K562 (cell line): Measurements from ENCODE around the gene PFN3. TPM values are rescaled to one million over a fixed set of nuclear protein-coding genes. Genes with fewer than 3 reads are reported as not detected.

Experiments used
- BMI1 ChIP-seq: fragments of 150-350 bp; IDR thresholded peaks from 2 replicates; pipeline ENCODE4 v1.6.1; 2014; ENCODE audit warnings: low read length
- CHD2 ChIP-seq: IDR thresholded peaks from 2 replicates; pipeline ENCODE4 v1.6.1; 2011; ENCODE audit warnings: low read depth, low read length
- ETV1 ChIP-seq: fragments of 450-650 bp; conservative IDR thresholded peaks from 2 replicates; pipeline ENCODE4 v1.6.1; 2016; ENCODE audit warnings: missing genetic modification characterization, control low read depth, low read depth, missing compliant biosample characterization
- FOXK2 ChIP-seq, 2 experiments: fragments of 450-650 bp; IDR thresholded peaks in 1 of 2; conservative IDR thresholded peaks in 1 of 2; 2 replicates each; pipeline ENCODE4 v1.6.1; 2016; ENCODE audit warnings: low read depth in 2 of 2, mild to moderate bottlenecking in 1 of 2
- HMGN3 ChIP-seq: IDR thresholded peaks from 2 replicates; pipeline ENCODE4 v1.6.1; 2011; ENCODE audit warnings: borderline replicate concordance, low read depth, mild to moderate bottlenecking, mixed read lengths, low read length; ENCODE audit not compliant: insufficient read length; ENCODE audit errors: extremely low read depth
- LEF1 ChIP-seq: fragments of 450-650 bp; IDR thresholded peaks from 2 replicates; pipeline ENCODE4 v1.6.1; 2016; ENCODE audit warnings: mild to moderate bottlenecking
- NUFIP1 ChIP-seq: fragments of 450-650 bp; IDR thresholded peaks from 2 replicates; pipeline ENCODE4 v1.6.1; 2018; ENCODE audit not compliant: partially characterized antibody
- PCBP1 ChIP-seq: fragments of 200-400 bp; formaldehyde crosslinking; IDR thresholded peaks from 2 replicates; pipeline ENCODE4 v1.6.1; 2018; ENCODE audit warnings: mild to moderate bottlenecking, low read depth, low read length; ENCODE audit not compliant: poor library complexity, severe bottlenecking
- PTTG1 ChIP-seq: fragments of 450-650 bp; IDR thresholded peaks from 2 replicates; pipeline ENCODE4 v1.6.1; 2016; ENCODE audit warnings: low read depth, mild to moderate bottlenecking, missing genetic modification characterization, missing compliant biosample characterization
- TSC22D4 ChIP-seq: fragments of 450-650 bp; IDR thresholded peaks from 2 replicates; pipeline ENCODE4 v1.6.1; 2016; ENCODE audit warnings: missing genetic modification characterization, missing biosample characterization, control low read depth
- polyA plus RNA-seq, 8 experiments: library from polyadenylated mRNA; depleted of rRNA in 4 of 8; stranded (reverse) in 5 of 8; unstranded in 3 of 8; fragments of >200 nt; fragmentation: Nextera tagmentation in 2 of 8; fragmentation: Illumina TruSeq in 1 of 8; extraction: Ambion mirVana in 2 of 8; extraction: Trizol in 1 of 8; gene quantifications; 2 replicates each; pipeline versions ENCODE4 v1.2.1 to v1.2.3, GENCODE V29; 2011 to 2014; ENCODE audit warnings: inconsistent platforms in 1 of 8, missing spikeins in 1 of 8
- total RNA-seq, 7 experiments: library from RNA; depleted of rRNA in 6 of 7; stranded (reverse); fragments of >200 nt in 6 of 7; fragmentation: Illumina TruSeq in 2 of 7; extraction: Trizol in 2 of 7; gene quantifications; 2 replicates each; pipeline versions ENCODE4 v1.2.1 to v1.2.3, GENCODE V29; 2011 to 2021; ENCODE audit warnings: low replicate concordance in 1 of 7
- TF ChIP-seq, protein P1 (sequence below): conservative IDR thresholded peaks from 2 replicates; pipeline ENCODE4 v1.6.1; 2011; ENCODE audit warnings: low read depth, mild to moderate bottlenecking, low read length; ENCODE audit not compliant: control insufficient read depth
- TF ChIP-seq, protein P2 (sequence below): IDR thresholded peaks from 2 replicates; pipeline ENCODE4 v1.6.1; 2011; ENCODE audit warnings: borderline replicate concordance, low read depth, mild to moderate bottlenecking, moderate library complexity, low read length; ENCODE audit not compliant: insufficient read depth, poor library complexity, severe bottlenecking
- TF ChIP-seq, protein P3 (sequence below): fragments of 250-450 bp; sonication (Bioruptor Pico); IDR thresholded peaks from 2 replicates; pipeline ENCODE4 v1.5.0; 2021; ENCODE audit warnings: mild to moderate bottlenecking, moderate library complexity
- TF ChIP-seq, protein P4 (sequence below): sonication (generic); formaldehyde crosslinking; IDR thresholded peaks from 2 replicates; pipeline ENCODE4 v1.8.0; 2022; ENCODE audit warnings: missing genetic modification reagents, mild to moderate bottlenecking, moderate library complexity, borderline replicate concordance
- TF ChIP-seq, protein P5 (sequence below): sonication (generic); formaldehyde crosslinking; IDR thresholded peaks from 2 replicates; pipeline ENCODE4 v1.8.0; 2022; ENCODE audit warnings: mild to moderate bottlenecking, missing genetic modification reagents, borderline replicate concordance

The PFN3 gene
- total and polyA plus RNA-seq, 9 of the 15 experiments (the other 6 are each of a cell fraction or from before 2014, with no cell fraction given) = not detected

DNA sequence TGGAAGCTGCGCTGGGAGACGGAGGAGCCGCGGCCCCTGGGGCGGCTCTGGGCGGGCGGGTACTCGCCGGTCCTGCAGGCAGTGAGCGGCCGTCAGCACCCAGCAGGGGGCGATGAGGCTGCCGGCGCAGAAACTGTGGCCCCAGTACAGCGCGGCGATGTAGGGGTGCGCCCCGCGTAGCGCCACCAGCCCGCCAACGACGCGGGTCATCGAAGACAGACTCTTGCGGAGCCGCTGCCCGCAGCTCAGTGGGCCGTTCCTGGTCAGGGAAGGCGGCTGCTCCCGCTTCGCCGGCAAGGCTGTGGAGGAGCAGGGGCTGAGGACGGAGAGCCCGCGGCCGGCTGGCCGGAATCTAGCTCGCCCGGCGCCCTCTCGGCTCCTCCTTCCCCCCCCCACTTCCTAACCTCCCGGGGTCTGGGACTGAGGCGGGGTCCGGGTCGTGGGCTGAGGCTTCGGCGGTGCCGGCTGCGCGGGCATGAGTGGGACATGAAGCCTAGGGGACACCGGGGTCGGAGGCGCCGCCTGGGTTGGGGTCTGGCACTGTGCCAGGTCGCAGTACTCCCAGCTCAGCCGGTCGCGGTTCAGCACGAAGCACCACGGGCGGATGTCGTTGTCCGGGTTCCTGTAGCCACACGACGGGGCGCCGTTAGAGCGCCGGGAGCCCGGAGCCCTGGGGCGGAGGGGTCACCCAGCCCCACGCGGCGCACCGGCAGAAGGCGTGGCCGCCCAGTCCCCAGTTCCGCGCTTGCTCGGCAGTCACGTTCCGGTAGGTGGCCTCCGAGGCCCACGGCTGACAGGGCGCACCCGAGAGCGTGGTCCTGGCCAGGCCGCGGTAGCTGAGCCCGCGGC, 3.6 kb upstream of the PFN3 start (continued):
- TF ChIP-seq, protein P1, sequence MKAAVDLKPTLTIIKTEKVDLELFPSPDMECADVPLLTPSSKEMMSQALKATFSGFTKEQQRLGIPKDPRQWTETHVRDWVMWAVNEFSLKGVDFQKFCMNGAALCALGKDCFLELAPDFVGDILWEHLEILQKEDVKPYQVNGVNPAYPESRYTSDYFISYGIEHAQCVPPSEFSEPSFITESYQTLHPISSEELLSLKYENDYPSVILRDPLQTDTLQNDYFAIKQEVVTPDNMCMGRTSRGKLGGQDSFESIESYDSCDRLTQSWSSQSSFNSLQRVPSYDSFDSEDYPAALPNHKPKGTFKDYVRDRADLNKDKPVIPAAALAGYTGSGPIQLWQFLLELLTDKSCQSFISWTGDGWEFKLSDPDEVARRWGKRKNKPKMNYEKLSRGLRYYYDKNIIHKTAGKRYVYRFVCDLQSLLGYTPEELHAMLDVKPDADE = peak; percentile 85
- TF ChIP-seq TSC22D4 (tag) (no peak), FOXK2 (conservative IDR thresholded peaks at IDR 0.05 in 1 of 2, IDR thresholded peaks at IDR 0.05 in 1 of 2; ENCODE audit: low read depth in 2 of 2) (no peak), PTTG1 (no peak), HMGN3 (peak; percentile 66), ETV1 (tag) (peak; percentile 51), CHD2 (peak; percentile 37; the same call in 1 of the 2 replicates), PCBP1 (peak; percentile 84), NUFIP1 (peak; percentile 36), BMI1 (0 out of 2 replicates have a peak, but pooled peaks have one; percentile 26), LEF1 (no peak)
- TF ChIP-seq, protein P2, sequence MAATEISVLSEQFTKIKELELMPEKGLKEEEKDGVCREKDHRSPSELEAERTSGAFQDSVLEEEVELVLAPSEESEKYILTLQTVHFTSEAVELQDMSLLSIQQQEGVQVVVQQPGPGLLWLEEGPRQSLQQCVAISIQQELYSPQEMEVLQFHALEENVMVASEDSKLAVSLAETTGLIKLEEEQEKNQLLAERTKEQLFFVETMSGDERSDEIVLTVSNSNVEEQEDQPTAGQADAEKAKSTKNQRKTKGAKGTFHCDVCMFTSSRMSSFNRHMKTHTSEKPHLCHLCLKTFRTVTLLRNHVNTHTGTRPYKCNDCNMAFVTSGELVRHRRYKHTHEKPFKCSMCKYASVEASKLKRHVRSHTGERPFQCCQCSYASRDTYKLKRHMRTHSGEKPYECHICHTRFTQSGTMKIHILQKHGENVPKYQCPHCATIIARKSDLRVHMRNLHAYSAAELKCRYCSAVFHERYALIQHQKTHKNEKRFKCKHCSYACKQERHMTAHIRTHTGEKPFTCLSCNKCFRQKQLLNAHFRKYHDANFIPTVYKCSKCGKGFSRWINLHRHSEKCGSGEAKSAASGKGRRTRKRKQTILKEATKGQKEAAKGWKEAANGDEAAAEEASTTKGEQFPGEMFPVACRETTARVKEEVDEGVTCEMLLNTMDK = peak; percentile 95
- TF ChIP-seq, protein P3, sequence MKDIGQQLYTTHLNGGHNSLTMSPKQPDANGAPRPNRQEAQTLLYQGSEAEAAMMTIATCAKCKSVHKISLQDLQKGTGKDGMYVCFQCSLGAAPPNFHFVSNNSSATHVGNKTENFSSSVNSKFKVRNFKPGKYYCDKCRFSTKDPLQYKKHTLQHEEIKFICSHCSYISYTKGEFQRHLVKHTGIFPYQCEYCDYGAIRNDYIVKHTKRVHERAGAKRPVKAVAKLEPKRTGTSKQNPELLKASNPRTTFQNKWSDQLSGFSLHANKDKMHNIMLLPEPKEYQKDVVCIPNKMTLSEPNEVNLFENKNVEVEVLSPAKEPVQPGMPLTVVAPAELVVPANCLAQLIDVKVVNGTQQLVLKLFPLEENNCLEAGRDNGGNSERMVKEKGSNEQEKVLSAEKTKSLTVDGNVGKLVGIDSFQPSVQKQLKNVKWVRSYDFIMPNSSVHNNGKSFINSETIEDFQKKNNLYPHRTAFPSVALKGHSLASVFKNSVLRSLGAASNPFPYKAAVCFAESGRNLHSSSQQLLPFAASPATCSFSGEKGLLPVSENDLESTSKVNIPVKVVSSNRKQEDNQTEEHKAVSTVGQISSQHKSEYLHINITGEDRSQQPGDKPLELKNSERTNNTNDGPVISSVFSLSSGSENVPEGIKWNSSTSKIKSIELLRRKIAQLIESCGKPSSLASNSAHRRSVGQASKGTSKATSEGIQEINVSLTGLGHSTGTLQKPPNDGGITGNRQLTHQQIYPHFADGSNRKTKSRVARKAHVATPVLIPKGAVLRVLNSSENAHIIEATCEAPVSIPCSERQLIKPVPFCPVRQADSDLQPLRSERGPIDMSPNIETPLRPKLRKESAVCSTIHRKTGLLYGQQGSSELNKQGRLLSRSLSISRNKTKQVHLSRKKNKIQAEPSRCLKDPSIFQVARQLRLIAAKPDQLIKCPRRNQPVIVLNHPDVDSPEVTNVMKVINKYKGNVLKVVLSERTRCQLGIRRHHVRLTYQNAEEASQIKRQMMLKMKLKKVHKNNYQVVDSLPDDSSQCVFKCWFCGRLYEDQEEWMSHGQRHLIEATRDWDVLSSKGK (CRISPR knock-in tag) = no peak
- TF ChIP-seq, protein P4, sequence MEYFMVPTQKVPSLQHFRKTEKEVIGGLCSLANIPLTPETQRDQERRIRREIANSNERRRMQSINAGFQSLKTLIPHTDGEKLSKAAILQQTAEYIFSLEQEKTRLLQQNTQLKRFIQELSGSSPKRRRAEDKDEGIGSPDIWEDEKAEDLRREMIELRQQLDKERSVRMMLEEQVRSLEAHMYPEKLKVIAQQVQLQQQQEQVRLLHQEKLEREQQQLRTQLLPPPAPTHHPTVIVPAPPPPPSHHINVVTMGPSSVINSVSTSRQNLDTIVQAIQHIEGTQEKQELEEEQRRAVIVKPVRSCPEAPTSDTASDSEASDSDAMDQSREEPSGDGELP = peak; percentile 85
- TF ChIP-seq, protein P5, sequence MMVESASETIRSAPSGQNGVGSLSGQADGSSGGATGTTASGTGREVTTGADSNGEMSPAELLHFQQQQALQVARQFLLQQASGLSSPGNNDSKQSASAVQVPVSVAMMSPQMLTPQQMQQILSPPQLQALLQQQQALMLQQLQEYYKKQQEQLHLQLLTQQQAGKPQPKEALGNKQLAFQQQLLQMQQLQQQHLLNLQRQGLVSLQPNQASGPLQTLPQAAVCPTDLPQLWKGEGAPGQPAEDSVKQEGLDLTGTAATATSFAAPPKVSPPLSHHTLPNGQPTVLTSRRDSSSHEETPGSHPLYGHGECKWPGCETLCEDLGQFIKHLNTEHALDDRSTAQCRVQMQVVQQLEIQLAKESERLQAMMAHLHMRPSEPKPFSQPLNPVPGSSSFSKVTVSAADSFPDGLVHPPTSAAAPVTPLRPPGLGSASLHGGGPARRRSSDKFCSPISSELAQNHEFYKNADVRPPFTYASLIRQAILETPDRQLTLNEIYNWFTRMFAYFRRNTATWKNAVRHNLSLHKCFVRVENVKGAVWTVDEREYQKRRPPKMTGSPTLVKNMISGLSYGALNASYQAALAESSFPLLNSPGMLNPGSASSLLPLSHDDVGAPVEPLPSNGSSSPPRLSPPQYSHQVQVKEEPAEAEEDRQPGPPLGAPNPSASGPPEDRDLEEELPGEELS (CRISPR knock-in tag) = no peak
